HG03457 (cell line): Measurements from ENCODE around the gene PACS1.

ENCODE experiments used
- ATAC-seq: cut with Tn5 transposase; IDR thresholded peaks from one replicate; pipeline ENCODE4 v1.9.1; 2021; ENCODE audit warnings: moderate number of reproducible peaks; ENCODE audit not compliant: unreplicated experiment

Gene PACS1

GRCh38 chr11:66172146-66172545 lies 102.1 kb downstream of the PACS1 start:
- ATAC-seq = no peak

- ATAC-seq = no peak
Observed at GRCh38 chr11:66176650-66177049, 106.6 kb downstream of the PACS1 start.

GRCh38 chr11:66178183-66178582 lies 108.1 kb downstream of the PACS1 start:
- ATAC-seq = no peak

- no peak for ATAC-seq
Observed at GRCh38 chr11:66178871-66179270, 108.8 kb downstream of the PACS1 start.

GRCh38 chr11:66181632-66182315 lies 111.7 kb downstream of the PACS1 start:
- no peak for ATAC-seq

- no peak for ATAC-seq
Observed at GRCh38 chr11:66183494-66184048, 113.5 kb downstream of the PACS1 start.

- ATAC-seq = no peak
Observed at GRCh38 chr11:66184728-66185127, 114.7 kb downstream of the PACS1 start.

GRCh38 chr11:66186470-66186869 lies 116.4 kb downstream of the PACS1 start:
- no peak for ATAC-seq

GRCh38 chr11:66187453-66187852 lies 117.4 kb downstream of the PACS1 start:
- no peak for ATAC-seq

GRCh38 chr11:66188580-66188979 lies 118.5 kb downstream of the PACS1 start:
- ATAC-seq = no peak

- ATAC-seq = no peak
Observed at GRCh38 chr11:66189031-66189745, 119.1 kb downstream of the PACS1 start.

GRCh38 chr11:66190786-66191185 lies 120.7 kb downstream of the PACS1 start:
- no peak for ATAC-seq

- no peak for ATAC-seq
Observed at GRCh38 chr11:66192181-66192863, 122.2 kb downstream of the PACS1 start.

GRCh38 chr11:66194391-66194790 lies 124.3 kb downstream of the PACS1 start:
- no peak for ATAC-seq

- ATAC-seq = no peak
Observed at GRCh38 chr11:66195867-66196266, 125.8 kb downstream of the PACS1 start.

- no peak for ATAC-seq
Observed at GRCh38 chr11:66203847-66204246, 133.8 kb downstream of the PACS1 start.

- ATAC-seq = no peak
Observed at GRCh38 chr11:66204412-66204811, 134.3 kb downstream of the PACS1 start.

GRCh38 chr11:66207816-66208215 lies 137.7 kb downstream of the PACS1 start:
- ATAC-seq = no peak

GRCh38 chr11:66211100-66211499 lies 141.0 kb downstream of the PACS1 start:
- no peak for ATAC-seq

GRCh38 chr11:66216911-66217310 lies 146.8 kb downstream of the PACS1 start:
- ATAC-seq = no peak

- no peak for ATAC-seq
Observed at GRCh38 chr11:66218036-66218435, 148.0 kb downstream of the PACS1 start.
